ENCODE results near the gene PPP1R15B. TPM values are rescaled to one million over a fixed set of nuclear protein-coding genes. Genes with fewer than 3 reads are reported as not detected.

PPP1R15B gene
- polyA plus RNA-seq, 1 donor (not counting 4 experiments of a cell fraction or from before 2014, with no cell fraction given) = 19.1 TPM

GRCh38 chr1:204450461-204451257 is 39.0 kb upstream of the PPP1R15B start:
- DNase-seq (ENCODE audit: low read depth, low spot score) (no peak), FAIRE-seq (peak; percentile 75)
- H4K20me1 ChIP-seq (ENCODE audit: control insufficient read depth, extremely low read depth, insufficient read depth, low read length) = no peaks in the 10 kb centered on the region
- dilution Hi-C loops (cut with MboI; ENCODE audit: extremely low pct_ligation_motif_present, low sequenced_read_pairs) = no loop called here
- TF ChIP-seq CTCF (optimal IDR thresholded peaks at IDR 0.05 in 1 of 3, IDR thresholded peaks at IDR 0.05 in 1 of 3, conservative IDR thresholded peaks at IDR 0.05 in 1 of 3; ENCODE audit: extremely low read depth in 1 of 3, insufficient read depth in 2 of 3, low read length in 3 of 3) (no peak), EZH2 (IDR thresholded peaks at IDR 0.05; ENCODE audit: low read length) (no peak)
- no peaks in the 10 kb centered on the region for H3K27me3 ChIP-seq (ENCODE audit: control insufficient read depth, extremely low read depth, insufficient read depth, low read length)
- no peaks in the 10 kb centered on the region for H3K79me2 ChIP-seq (ENCODE audit: control insufficient read depth, insufficient read depth, low read length)
- no peaks in the 10 kb centered on the region for H3K9me1 ChIP-seq (ENCODE audit: control insufficient read depth, extremely low read depth, insufficient read depth, low read length)
- H3K9ac ChIP-seq (ENCODE audit: control insufficient read depth, extremely low read depth, insufficient read depth, low read length) = peak overlapping the region; percentile 18
- peaks cover 1 to 5% of the 10 kb centered on the region in 2 experiments for H3K36me3 ChIP-seq (ENCODE audit: control insufficient read depth in 2 of 2, extremely low read depth in 1 of 2, insufficient read depth in 2 of 2, low read length in 2 of 2)
- H3K4me2 ChIP-seq (ENCODE audit: control insufficient read depth, extremely low read depth, insufficient read depth, low read depth, low read length) = no peak overlapping the region
- H3K27ac ChIP-seq (ENCODE audit: control insufficient read depth, insufficient read depth, low read length) = no peak overlapping the region
- peak overlapping the region; percentile 72 for H2AFZ ChIP-seq (ENCODE audit: control insufficient read depth, low read length)
- H3K9me3 ChIP-seq (ENCODE audit: control insufficient read depth, low read depth, low read length) = no peaks in the 10 kb centered on the region
- H3K4me1 ChIP-seq (ENCODE audit: control insufficient read depth, extremely low read depth, insufficient read depth, low read length) = peaks cover 20% of the 10 kb centered on the region
- H3K4me3 ChIP-seq (ENCODE audit: control insufficient read depth in 2 of 3, extremely low read depth in 1 of 3, insufficient read depth in 2 of 3, low read depth in 1 of 3, low read length in 3 of 3) = no peak overlapping the region

- Histone ChIP-seq H3K27ac (ENCODE audit: control insufficient read depth, insufficient read depth, low read length) (no peak overlapping the region), H2AFZ (ENCODE audit: control insufficient read depth, low read length) (no peak overlapping the region), H4K20me1 (ENCODE audit: control insufficient read depth, extremely low read depth, insufficient read depth, low read length) (no peaks in the 10 kb centered on the region), H3K9me1 (ENCODE audit: control insufficient read depth, extremely low read depth, insufficient read depth, low read length) (no peaks in the 10 kb centered on the region), H3K9ac (ENCODE audit: control insufficient read depth, extremely low read depth, insufficient read depth, low read length) (no peak overlapping the region), H3K4me1 (ENCODE audit: control insufficient read depth, extremely low read depth, insufficient read depth, low read length) (peaks cover 22% of the 10 kb centered on the region), H3K79me2 (ENCODE audit: control insufficient read depth, insufficient read depth, low read length) (no peaks in the 10 kb centered on the region), H3K9me3 (ENCODE audit: control insufficient read depth, low read depth, low read length) (no peaks in the 10 kb centered on the region), H3K27me3 (ENCODE audit: control insufficient read depth, extremely low read depth, insufficient read depth, low read length) (no peaks in the 10 kb centered on the region), H3K4me3 (ENCODE audit: control insufficient read depth in 2 of 3, extremely low read depth in 1 of 3, insufficient read depth in 2 of 3, low read depth in 1 of 3, low read length in 3 of 3) (no peak overlapping the region), H3K4me2 (ENCODE audit: control insufficient read depth, extremely low read depth, insufficient read depth, low read depth, low read length) (no peak overlapping the region), H3K36me3 (ENCODE audit: control insufficient read depth in 2 of 2, extremely low read depth in 1 of 2, insufficient read depth in 2 of 2, low read length in 2 of 2) (peaks cover 1 to 4% of the 10 kb centered on the region in 2 experiments)
- FAIRE-seq = no peak
- dilution Hi-C loops (cut with MboI; ENCODE audit: extremely low pct_ligation_motif_present, low sequenced_read_pairs) = no loop called here
- no peak for DNase-seq (ENCODE audit: low read depth, low spot score)
- TF ChIP-seq CTCF (optimal IDR thresholded peaks at IDR 0.05 in 1 of 3, IDR thresholded peaks at IDR 0.05 in 1 of 3, conservative IDR thresholded peaks at IDR 0.05 in 1 of 3; ENCODE audit: extremely low read depth in 1 of 3, insufficient read depth in 2 of 3, low read length in 3 of 3) (no peak), EZH2 (IDR thresholded peaks at IDR 0.05; ENCODE audit: low read length) (no peak)
These were observed 38.2 kb upstream of the PPP1R15B start for GRCh38 chr1:204449678-204450280.
